Central memory CD8-positive, alpha-beta T cell (primary cell): ENCODE results near the gene MYB.

Source experiments
- ATAC-seq: fragments of 150-1000 bp; cut with Tn5 transposase; replicated peaks from 2 replicates; pipeline ENCODE4 v1.10.0; 2022; ENCODE audit warnings: mild to moderate bottlenecking, moderate FRiP score, moderate number of reproducible peaks; ENCODE audit not compliant: poor library complexity, severe bottlenecking; ENCODE audit errors: extremely low read depth
- DNase-seq, 2 donors: peaks; one replicate each; pipeline ENCODE4 v3.0.0; 2021; ENCODE audit warnings: low spot score in 2 of 2
- H3K27ac Mint-ChIP-seq: one replicate; pipeline ENCODE4 v1.8.0; 2022; ENCODE audit warnings: low read depth, mild to moderate bottlenecking, moderate library complexity, mixed read lengths
- H3K27me3 Mint-ChIP-seq: one replicate; pipeline ENCODE4 v1.8.0; 2022; ENCODE audit warnings: mixed read lengths
- H3K36me3 Mint-ChIP-seq: one replicate; pipeline ENCODE4 v1.8.0; 2022; ENCODE audit warnings: mild to moderate bottlenecking, moderate library complexity, mixed read lengths; ENCODE audit not compliant: insufficient read depth
- H3K4me1 Mint-ChIP-seq: one replicate; pipeline ENCODE4 v1.8.0; 2022; ENCODE audit warnings: mixed read lengths
- H3K4me3 Mint-ChIP-seq: one replicate; pipeline ENCODE4 v1.8.0; 2022; ENCODE audit warnings: mild to moderate bottlenecking, moderate library complexity, mixed read lengths
- H3K9me3 Mint-ChIP-seq: one replicate; pipeline ENCODE4 v1.8.0; 2022; ENCODE audit warnings: mixed read lengths

Gene MYB

DNA sequence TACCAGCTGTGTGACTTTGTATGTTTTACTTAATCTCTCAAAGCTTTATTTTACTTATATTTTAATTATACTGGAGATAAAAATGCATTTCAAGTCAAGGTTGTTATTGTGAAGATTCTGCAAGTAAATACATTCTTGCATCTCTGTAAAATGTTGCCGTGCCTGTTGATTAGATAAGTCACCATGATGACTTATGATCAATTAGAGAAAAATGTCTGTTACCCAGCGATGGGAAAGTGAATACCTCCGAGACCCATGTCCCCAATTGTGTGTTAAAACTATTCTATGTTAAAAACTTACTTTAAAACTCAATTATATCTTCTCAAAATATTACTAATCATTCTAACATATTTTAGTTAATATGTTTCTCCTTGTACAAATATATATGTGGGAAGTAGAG, 39.9 kb downstream of the MYB start:
- H3K4me1 Mint-ChIP-seq, result peaks cover 10% of the 10 kb centered on the region
- no peak for DNase-seq
- no peak overlapping the region for H3K4me3 Mint-ChIP-seq
- no peak overlapping the region for H3K27ac Mint-ChIP-seq
- no peaks in the 10 kb centered on the region for H3K27me3 Mint-ChIP-seq
- H3K36me3 Mint-ChIP-seq, result no peaks in the 10 kb centered on the region
- no peaks in the 10 kb centered on the region for H3K9me3 Mint-ChIP-seq
- ATAC-seq, result no peak

DNA sequence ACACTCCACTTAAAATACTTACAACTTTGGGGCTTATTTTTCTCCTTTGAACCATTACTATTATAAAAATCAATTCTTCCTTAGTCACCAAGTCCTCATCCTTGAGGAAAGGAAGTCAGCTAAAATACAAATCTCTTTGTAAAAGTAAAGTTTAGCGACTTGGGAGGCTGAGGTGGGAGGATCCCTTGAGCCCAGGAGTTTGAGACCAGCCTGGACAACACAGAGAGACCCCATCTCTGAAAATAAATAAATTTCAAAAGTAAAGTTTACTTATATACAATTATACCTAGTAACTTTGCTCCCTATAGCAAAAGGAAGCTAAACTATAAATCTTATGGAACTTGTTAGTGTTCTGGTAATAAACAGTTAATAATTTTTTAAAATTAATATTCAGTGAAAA, 40.4 kb downstream of the MYB start:
- no peaks in the 10 kb centered on the region for H3K36me3 Mint-ChIP-seq
- no peak overlapping the region for H3K4me3 Mint-ChIP-seq
- no peak for ATAC-seq
- H3K9me3 Mint-ChIP-seq, result no peaks in the 10 kb centered on the region
- DNase-seq, result no peak
- H3K4me1 Mint-ChIP-seq, result peaks cover 10% of the 10 kb centered on the region
- no peak overlapping the region for H3K27ac Mint-ChIP-seq
- no peaks in the 10 kb centered on the region for H3K27me3 Mint-ChIP-seq

GRCh38 chr6:135222623-135223022, 41.5 kb downstream of the MYB start:
- Mint-ChIP-seq H3K4me3 (no peak overlapping the region), H3K36me3 (no peaks in the 10 kb centered on the region), H3K9me3 (no peaks in the 10 kb centered on the region), H3K27ac (no peak overlapping the region), H3K27me3 (no peaks in the 10 kb centered on the region), H3K4me1 (peaks cover 10% of the 10 kb centered on the region)
- ATAC-seq (no peak), DNase-seq (no peak)

DNA sequence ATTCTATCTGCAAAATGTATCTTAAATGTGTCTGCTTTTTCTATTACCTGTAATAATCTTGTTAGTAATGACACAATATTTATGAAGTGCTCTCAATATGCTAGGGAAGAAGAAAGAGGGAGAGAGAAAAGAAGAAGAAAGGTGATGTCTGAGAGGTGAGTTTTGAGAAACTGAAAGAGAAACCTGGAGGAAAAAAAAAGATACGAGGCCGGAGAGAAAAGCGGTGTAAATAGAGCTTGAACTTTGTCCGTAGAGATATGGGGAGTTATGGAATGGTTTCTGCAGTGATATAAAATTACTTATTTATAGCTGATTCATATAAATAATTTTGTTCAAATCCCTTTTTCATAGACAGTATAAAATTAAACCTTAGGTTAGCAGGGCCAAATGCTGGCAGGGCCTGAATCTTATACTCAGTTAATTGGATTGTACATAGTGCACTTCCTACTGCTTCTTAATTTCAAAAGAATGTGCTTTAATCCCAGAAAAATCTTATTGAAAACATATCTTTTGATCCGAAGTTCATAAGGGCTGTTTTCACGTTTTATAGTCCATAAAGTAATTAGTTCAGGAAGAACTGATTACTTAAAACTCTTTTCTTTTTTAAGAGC, 43.0 kb downstream of the MYB start:
- peak overlapping the region; percentile 54 for H3K4me3 Mint-ChIP-seq
- DNase-seq, result no peak
- H3K9me3 Mint-ChIP-seq, result no peaks in the 10 kb centered on the region
- H3K27ac Mint-ChIP-seq, result peak overlapping the region; percentile 67
- no peaks in the 10 kb centered on the region for H3K36me3 Mint-ChIP-seq
- ATAC-seq, result no peak
- H3K4me1 Mint-ChIP-seq, result peaks cover 10% of the 10 kb centered on the region
- H3K27me3 Mint-ChIP-seq, result no peaks in the 10 kb centered on the region

GRCh38 chr6:135225911-135226310, 44.8 kb downstream of the MYB start:
- Mint-ChIP-seq H3K27ac (no peak overlapping the region), H3K4me3 (no peak overlapping the region), H3K36me3 (no peaks in the 10 kb centered on the region), H3K4me1 (peaks cover 10% of the 10 kb centered on the region), H3K27me3 (no peaks in the 10 kb centered on the region), H3K9me3 (no peaks in the 10 kb centered on the region)
- no peak for ATAC-seq
- DNase-seq, result no peak

DNA sequence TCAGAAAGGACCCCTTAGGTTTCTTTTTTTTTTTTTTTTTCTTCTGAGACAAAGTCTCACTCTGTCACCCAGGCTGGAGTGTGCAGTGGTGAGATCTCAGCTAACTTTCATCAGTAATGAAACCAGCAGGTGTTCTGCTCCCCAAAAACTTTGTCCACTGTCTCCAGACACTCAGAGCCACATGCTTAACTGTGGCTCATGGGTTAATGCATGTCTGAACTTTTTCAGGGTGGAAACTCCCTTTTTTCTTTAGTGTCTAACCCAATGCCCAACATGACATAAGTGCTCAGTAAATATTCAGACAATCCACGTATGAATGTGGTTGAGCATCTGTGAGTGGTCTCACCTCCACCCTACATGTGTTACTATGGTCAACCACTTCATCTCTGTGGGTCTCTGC, 45.4 kb downstream of the MYB start:
- peaks cover 10% of the 10 kb centered on the region for H3K4me1 Mint-ChIP-seq
- H3K36me3 Mint-ChIP-seq, result no peaks in the 10 kb centered on the region

DNA sequence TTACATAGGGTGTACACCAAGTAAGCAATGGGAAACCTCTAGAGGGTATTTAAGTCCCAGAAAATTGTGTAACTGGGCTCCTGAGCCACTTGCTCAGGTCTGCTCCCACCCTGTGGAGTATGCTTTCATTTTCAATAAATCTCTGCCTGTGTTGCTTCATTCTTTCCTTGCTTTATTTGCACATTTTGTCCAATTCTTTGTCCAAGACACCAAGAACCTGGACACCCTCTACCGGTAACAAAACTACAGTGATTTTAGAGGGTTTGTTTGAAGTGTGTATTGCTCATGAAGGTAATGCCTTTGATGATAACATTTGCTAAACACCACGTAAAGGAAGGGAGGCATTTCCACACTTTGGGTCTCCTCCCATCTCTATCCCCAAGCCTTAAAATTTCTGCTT, 46.2 kb downstream of the MYB start:
- Mint-ChIP-seq H3K36me3 (no peaks in the 10 kb centered on the region), H3K4me3 (no peak overlapping the region), H3K4me1 (peaks cover 10% of the 10 kb centered on the region), H3K27me3 (no peaks in the 10 kb centered on the region), H3K27ac (no peak overlapping the region), H3K9me3 (no peaks in the 10 kb centered on the region)
- ATAC-seq, result no peak
- no peak for DNase-seq

More for the DNA sequence above, 45.4 kb downstream of the MYB start:
- H3K27me3 Mint-ChIP-seq, result no peaks in the 10 kb centered on the region
- H3K27ac Mint-ChIP-seq, result no peak overlapping the region
- ATAC-seq (peak; percentile 52), DNase-seq (no peak)
- H3K9me3 Mint-ChIP-seq, result no peaks in the 10 kb centered on the region
- H3K4me3 Mint-ChIP-seq, result no peak overlapping the region

- Mint-ChIP-seq H3K4me3 (no peak overlapping the region), H3K27ac (no peak overlapping the region), H3K9me3 (no peaks in the 10 kb centered on the region), H3K27me3 (no peaks in the 10 kb centered on the region), H3K36me3 (no peaks in the 10 kb centered on the region), H3K4me1 (peaks cover 10% of the 10 kb centered on the region)
- DNase-seq, result no peak
- ATAC-seq, result no peak
Measured at GRCh38 chr6:135227758-135228157, 46.6 kb downstream of the MYB start.

GRCh38 chr6:135228486-135228885, 47.4 kb downstream of the MYB start:
- Mint-ChIP-seq H3K36me3 (no peaks in the 10 kb centered on the region), H3K9me3 (no peaks in the 10 kb centered on the region), H3K4me3 (no peak overlapping the region), H3K27me3 (no peaks in the 10 kb centered on the region), H3K4me1 (peaks cover 7% of the 10 kb centered on the region), H3K27ac (no peak overlapping the region)
- ATAC-seq (no peak), DNase-seq (no peak)

GRCh38 chr6:135229996-135230395, 48.9 kb downstream of the MYB start:
- ATAC-seq (no peak), DNase-seq (no peak)
- Mint-ChIP-seq H3K36me3 (no peaks in the 10 kb centered on the region), H3K27ac (no peak overlapping the region), H3K4me3 (no peak overlapping the region), H3K27me3 (no peaks in the 10 kb centered on the region), H3K9me3 (no peaks in the 10 kb centered on the region), H3K4me1 (no peaks in the 10 kb centered on the region)

DNA sequence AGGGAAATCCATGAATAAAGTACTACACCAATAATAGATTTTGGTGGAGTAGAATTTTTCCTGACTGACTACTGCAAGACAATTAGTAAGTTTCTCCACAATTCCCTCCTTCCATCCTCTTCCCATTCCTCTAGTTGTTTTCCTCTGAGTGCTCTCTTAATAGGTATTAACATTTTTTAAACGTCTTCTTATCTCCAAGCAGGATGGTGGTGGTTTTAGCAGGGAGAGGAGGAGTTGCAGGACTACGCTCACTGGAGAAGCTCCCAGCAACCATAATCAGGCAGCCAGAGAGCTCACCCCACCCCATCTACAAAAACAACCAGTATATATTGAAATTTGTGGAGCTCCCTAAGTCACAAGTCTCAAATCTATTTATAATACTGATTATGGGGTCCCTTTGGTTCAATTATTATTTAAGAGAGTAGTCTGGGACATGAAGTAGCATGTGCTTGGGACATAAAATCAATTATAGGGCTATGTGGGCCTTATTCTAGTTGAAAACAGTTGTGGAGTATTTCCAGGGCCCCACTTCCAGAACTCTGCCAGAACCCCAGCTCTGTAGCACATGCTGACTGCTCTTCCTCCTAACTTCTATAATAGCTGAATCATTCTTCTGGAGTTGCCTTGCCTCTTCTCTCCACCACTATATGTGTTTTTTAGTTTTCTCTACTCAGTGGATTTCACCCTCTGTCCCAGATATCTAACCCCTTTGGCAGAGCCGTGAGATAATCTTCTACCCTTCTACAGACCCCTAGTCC, 49.8 kb downstream of the MYB start:
- Mint-ChIP-seq H3K27ac (no peak overlapping the region), H3K4me1 (no peaks in the 10 kb centered on the region), H3K9me3 (no peaks in the 10 kb centered on the region), H3K4me3 (no peak overlapping the region), H3K36me3 (no peaks in the 10 kb centered on the region), H3K27me3 (no peaks in the 10 kb centered on the region)
- DNase-seq (no peak), ATAC-seq (no peak)

- H3K9me3 Mint-ChIP-seq, result no peaks in the 10 kb centered on the region
- ATAC-seq, result no peak
- no peak overlapping the region for H3K27ac Mint-ChIP-seq
- DNase-seq, result no peak
- no peaks in the 10 kb centered on the region for H3K27me3 Mint-ChIP-seq
- H3K4me1 Mint-ChIP-seq, result peaks cover 3% of the 10 kb centered on the region
- no peaks in the 10 kb centered on the region for H3K36me3 Mint-ChIP-seq
- no peak overlapping the region for H3K4me3 Mint-ChIP-seq
Measured at GRCh38 chr6:135231469-135231844, 50.3 kb downstream of the MYB start.

- peaks cover 6% of the 10 kb centered on the region for H3K4me1 Mint-ChIP-seq
- no peak overlapping the region for H3K27ac Mint-ChIP-seq
- no peaks in the 10 kb centered on the region for H3K9me3 Mint-ChIP-seq
- H3K27me3 Mint-ChIP-seq, result no peaks in the 10 kb centered on the region
- H3K4me3 Mint-ChIP-seq, result no peak overlapping the region
- ATAC-seq, result no peak
- no peak for DNase-seq
- no peaks in the 10 kb centered on the region for H3K36me3 Mint-ChIP-seq
Measured at GRCh38 chr6:135233686-135234491, 52.8 kb downstream of the MYB start.
